ENCODE results near the gene RNF144A. TPM values are rescaled to one million over a fixed set of nuclear protein-coding genes. Genes with fewer than 3 reads are reported as not detected.

The RNF144A gene
- total RNA-seq, 1 experiment from 2014 or later: 13.0 TPM

GRCh38 chr2:7018282-7018701 is 101.1 kb downstream of the RNF144A start (continued):
- no peak for TF ChIP-seq EGR1 (IDR thresholded peaks at IDR 0.05; ENCODE audit: low read depth)
- no peak for TF ChIP-seq SIN3A (IDR thresholded peaks at IDR 0.05; ENCODE audit: low read depth)

DNA sequence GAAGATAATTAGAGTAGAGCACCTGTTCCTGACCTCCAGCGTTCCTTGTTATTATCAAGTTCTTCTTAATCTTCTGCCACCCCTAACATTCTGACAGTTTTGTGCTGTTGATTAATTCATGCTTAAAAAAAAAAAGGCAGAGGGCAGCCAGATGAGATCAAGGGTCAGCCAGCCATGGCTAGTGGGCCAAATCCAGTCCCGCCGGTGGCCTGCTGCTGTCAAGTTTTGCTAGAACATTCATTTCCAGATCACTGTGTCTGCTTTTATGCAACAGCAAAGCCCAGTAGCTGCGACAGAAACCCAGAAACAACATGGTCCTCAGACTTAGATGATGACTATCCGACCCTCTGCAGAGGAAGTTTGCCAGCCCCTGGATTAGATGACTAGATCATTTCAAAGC is 101.6 kb downstream of the RNF144A start:
- no peaks in the 10 kb centered on the region for H3K9me3 ChIP-seq (ENCODE audit: control insufficient read depth in 1 of 2, insufficient read depth in 1 of 2, low read depth in 1 of 2, low read length in 2 of 2)
- H4K20me1 ChIP-seq (ENCODE audit: insufficient read depth): no peaks in the 10 kb centered on the region
- H3K27ac ChIP-seq (ENCODE audit: low read depth, low read length): no peak overlapping the region
- no peak overlapping the region for H3K9ac ChIP-seq (ENCODE audit: low read length)
- no peaks in the 10 kb centered on the region for H3K36me3 ChIP-seq (ENCODE audit: control insufficient read depth in 1 of 2, insufficient read depth in 2 of 2, low read length in 2 of 2)
- H3K4me2 ChIP-seq (ENCODE audit: low read length): no peak overlapping the region
- no peaks in the 10 kb centered on the region for H3K9me2 ChIP-seq (ENCODE audit: insufficient read depth)
- no TSS peak for BruUV-seq (replicated peaks)
- DNase-seq (ENCODE audit: low read depth, low spot score) (no peak), ATAC-seq (no peak)
- ChIA-PET RAD21 (ENCODE audit: low non-redundant PET in 1 of 2, low total read pairs in 2 of 2, uncharacterized antibody in 2 of 2, unreplicated experiment in 2 of 2) (no interaction called here), CTCF (no interaction called here), POLR2A (no interaction called here)
- no peaks in the 10 kb centered on the region for H3K4me1 ChIP-seq (ENCODE audit: control insufficient read depth in 1 of 2, insufficient read depth in 2 of 2, low read length in 2 of 2)
- TF ChIP-seq RAD21 (IDR thresholded peaks at IDR 0.05; ENCODE audit: low read depth) (no peak), SRF (IDR thresholded peaks at IDR 0.05; ENCODE audit: low read depth) (no peak), CEBPB (IDR thresholded peaks at IDR 0.05; ENCODE audit: low read depth) (no peak), EGR1 (IDR thresholded peaks at IDR 0.05; ENCODE audit: low read depth) (no peak), EZH2 (IDR thresholded peaks at IDR 0.05) (no peak), SP1 (IDR thresholded peaks at IDR 0.05; ENCODE audit: low read depth) (no peak), JUND (IDR thresholded peaks at IDR 0.05) (no peak)
- TF ChIP-seq, protein P1, sequence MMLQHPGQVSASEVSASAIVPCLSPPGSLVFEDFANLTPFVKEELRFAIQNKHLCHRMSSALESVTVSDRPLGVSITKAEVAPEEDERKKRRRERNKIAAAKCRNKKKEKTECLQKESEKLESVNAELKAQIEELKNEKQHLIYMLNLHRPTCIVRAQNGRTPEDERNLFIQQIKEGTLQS (IDR thresholded peaks at IDR 0.05): no peak
- TF ChIP-seq, protein P2, sequence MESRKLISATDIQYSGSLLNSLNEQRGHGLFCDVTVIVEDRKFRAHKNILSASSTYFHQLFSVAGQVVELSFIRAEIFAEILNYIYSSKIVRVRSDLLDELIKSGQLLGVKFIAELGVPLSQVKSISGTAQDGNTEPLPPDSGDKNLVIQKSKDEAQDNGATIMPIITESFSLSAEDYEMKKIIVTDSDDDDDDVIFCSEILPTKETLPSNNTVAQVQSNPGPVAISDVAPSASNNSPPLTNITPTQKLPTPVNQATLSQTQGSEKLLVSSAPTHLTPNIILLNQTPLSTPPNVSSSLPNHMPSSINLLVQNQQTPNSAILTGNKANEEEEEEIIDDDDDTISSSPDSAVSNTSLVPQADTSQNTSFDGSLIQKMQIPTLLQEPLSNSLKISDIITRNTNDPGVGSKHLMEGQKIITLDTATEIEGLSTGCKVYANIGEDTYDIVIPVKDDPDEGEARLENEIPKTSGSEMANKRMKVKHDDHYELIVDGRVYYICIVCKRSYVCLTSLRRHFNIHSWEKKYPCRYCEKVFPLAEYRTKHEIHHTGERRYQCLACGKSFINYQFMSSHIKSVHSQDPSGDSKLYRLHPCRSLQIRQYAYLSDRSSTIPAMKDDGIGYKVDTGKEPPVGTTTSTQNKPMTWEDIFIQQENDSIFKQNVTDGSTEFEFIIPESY (IDR thresholded peaks at IDR 0.05; ENCODE audit: extremely low read depth, insufficient replicate concordance, low read length): no peak
- TF ChIP-seq, protein P3, sequence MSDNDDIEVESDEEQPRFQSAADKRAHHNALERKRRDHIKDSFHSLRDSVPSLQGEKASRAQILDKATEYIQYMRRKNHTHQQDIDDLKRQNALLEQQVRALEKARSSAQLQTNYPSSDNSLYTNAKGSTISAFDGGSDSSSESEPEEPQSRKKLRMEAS (IDR thresholded peaks at IDR 0.05): no peak
- intact Hi-C loops (cut with micrococcal nuclease): no loop called here
- no peaks in the 10 kb centered on the region for H3K27me3 ChIP-seq (ENCODE audit: insufficient read depth, low read length)
- no peak overlapping the region for H2AFZ ChIP-seq (ENCODE audit: low read depth, low read length, poor library complexity, severe bottlenecking)
- no peaks in the 10 kb centered on the region for H3K79me2 ChIP-seq (ENCODE audit: insufficient read depth, low read length)
- H3K4me3 ChIP-seq (replicated peaks in 1 of 2; ENCODE audit: low read depth in 1 of 2, low read length in 2 of 2): no peak overlapping the region

All from HCT116 (cell line).